ENCODE results near the gene PRKAG2.
A peak's percentile ranks its signal among the peaks of the same experiment; 100 is the strongest.
"Not testable (repeated sequence)": the region's sequence is repeated elsewhere in the genome, so short reads cannot be mapped to it uniquely, and the experiment has no call there.

The PRKAG2 gene

GRCh38 chr7:151921451-151921850 lies 44.5 kb upstream of the PRKAG2 start:
- DNase-seq (ENCODE audit: low spot score): no peak
- H3K4me3 ChIP-seq: no peak overlapping the region
- no peak overlapping the region for H3K27ac ChIP-seq
- no peak for TF ChIP-seq CTCF (IDR thresholded peaks at IDR 0.05)

- Histone ChIP-seq H3K4me3 (no peak overlapping the region), H3K27ac (no peak overlapping the region)
- no peak for TF ChIP-seq CTCF (IDR thresholded peaks at IDR 0.05)
- no peak for DNase-seq (ENCODE audit: low spot score)
Observed at GRCh38 chr7:151920488-151920887, 43.6 kb upstream of the PRKAG2 start.

DNA sequence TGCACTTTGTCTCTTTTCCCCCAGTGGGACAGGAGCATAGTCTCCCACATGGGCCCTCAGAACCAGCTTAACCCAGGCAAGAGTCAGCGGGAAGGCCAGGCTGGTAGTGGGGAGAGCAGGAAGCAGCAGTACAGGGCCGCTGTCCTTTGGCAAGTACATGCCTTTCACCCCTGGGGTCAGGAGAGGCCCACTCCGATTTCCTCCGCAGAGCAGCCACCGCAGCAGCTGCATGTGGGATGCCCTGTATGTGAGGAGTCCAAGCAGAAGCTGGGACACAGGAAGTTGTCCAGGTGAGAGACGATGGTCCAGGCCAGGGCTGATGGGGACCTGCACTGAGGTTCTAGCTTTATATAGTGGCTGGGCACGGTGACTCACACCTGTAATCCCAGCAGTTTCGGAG lies 42.7 kb upstream of the PRKAG2 start:
- no peak for DNase-seq (ENCODE audit: low spot score)
- Histone ChIP-seq H3K4me3 (no peak overlapping the region), H3K27ac (no peak overlapping the region)
- TF ChIP-seq CTCF (IDR thresholded peaks at IDR 0.05): no peak

DNA sequence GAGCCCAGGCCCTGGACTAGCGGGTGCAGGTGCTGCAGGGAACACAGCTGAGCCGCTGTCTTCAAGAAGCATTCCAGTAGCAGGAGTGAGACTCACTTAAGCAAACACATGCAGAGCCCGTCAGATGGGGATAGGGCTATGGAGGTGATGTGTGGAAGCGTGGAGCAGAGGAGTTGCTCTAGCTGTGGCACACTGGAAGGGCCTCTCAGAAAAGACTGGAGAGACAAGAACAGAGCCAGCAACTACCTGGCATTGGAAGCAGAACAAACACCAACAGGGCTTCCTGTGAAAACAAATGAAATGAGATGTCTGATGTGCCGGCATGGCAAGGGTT lies 41.6 kb upstream of the PRKAG2 start:
- Histone ChIP-seq H3K27ac (peak overlapping the region in 1 of 2 donors; percentile 17), H3K4me3 (no peak overlapping the region)
- no peak for DNase-seq (ENCODE audit: low spot score)
- no peak for TF ChIP-seq CTCF (IDR thresholded peaks at IDR 0.05)

DNA sequence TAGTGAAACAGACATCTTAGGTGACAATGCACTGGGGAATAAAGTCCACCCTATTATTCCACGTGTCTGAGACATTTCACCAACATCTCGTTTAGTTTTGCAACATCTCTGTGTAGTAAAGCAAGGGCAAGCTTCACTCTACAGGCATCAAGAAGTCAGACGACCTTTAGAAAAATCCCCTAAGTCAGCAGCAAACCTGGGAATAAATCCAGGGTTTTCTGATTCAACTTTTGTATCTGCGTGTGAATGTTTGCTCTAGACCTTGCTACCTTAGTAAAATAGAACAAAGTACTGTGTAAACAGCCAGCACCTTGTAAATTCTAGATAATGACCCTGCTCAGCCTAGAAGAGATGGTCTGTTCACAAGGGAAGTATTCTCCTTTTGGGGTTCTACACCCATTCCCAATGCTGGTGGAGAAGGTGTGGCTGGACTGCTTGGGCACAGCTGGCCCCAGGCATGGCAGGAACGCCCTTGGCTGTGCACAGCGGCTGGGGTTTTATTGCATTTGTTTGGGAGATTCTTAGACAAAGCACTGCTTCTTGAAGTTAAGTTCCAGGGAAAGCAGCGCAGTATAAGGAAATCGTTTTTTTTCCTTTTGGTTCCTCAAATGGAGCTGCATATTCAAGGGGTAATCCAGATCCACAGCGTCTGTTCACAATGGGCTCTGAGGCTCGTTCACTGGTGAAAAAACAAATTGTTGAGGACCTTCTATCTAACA lies 41.0 kb upstream of the PRKAG2 start:
- TF ChIP-seq CTCF (IDR thresholded peaks at IDR 0.05): no peak
- peak; percentile 46 for DNase-seq (ENCODE audit: low spot score)
- peak overlapping the region in 1 of 2 donors; percentile 17 for H3K27ac ChIP-seq
- no peak overlapping the region for H3K4me3 ChIP-seq

DNA sequence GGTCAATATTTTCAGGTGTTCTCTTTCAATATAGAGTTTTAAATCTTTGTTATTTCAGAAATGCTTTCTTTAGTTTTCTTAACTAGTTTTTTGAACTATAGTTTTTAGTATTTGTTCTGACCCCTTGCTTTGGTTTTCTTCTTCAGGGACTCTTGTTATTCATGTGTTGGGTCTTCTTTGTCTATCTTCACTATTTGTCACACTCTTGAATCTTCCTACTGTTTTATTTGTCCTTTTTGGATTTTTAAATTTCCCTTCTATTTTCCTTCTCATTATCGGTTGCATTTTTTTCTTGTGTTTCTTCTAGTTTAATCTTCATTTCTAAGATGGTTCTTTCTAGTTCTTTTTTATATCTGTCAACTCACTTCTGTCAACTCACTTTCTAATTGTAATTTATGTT lies 37.1 kb upstream of the PRKAG2 start:
- Histone ChIP-seq H3K27ac (no peak overlapping the region), H3K4me3 (no peak overlapping the region)
- no peak for TF ChIP-seq CTCF (IDR thresholded peaks at IDR 0.05)
- DNase-seq (ENCODE audit: low spot score): no peak

DNA sequence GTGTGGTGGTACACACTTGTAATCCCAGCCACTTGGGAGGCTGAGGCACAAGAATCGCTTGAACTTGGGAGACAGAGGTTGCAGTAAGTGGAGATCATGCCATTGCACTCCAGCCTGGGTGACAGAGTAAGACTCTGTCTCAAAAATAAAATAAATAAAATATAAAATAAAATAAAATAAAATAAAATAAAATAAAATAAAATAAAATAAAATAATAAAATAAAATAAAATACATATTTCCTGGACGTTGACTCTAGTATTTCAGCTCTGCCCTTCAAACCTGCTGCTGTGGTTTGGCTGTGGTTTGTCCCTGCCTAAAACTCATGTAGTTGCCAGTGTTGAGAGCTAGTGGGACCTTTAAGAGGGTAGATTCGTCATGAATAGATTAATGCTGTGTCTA lies 33.7 kb upstream of the PRKAG2 start:
- H3K4me3 ChIP-seq, H3K27ac ChIP-seq: not testable (repeated sequence)

DNA sequence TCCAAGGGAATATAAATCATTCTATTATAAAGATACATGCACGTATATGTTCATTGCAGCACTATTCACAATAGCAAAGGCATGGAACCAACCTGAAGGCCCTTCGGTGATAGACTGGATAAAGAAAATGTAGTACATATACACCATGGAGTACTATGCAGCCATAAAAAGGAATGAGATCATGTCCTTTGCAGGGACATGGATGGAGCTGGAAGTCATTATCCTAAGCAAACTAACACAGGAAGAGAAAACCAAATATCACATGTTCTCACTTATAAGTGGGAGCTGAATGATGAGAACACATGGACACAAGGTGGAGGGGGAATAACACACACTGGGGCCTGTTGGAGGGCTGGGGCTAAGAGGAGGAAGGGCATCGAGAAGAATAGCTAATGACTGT lies 30.2 kb upstream of the PRKAG2 start:
- DNase-seq (ENCODE audit: low spot score); H3K27ac ChIP-seq; H3K4me3 ChIP-seq: not testable (repeated sequence)

More for the DNA sequence above, 33.7 kb upstream of the PRKAG2 start:
- DNase-seq (ENCODE audit: low spot score): not testable (repeated sequence)

Data from coronary artery (tissue), 2 donors.